ENCODE results near the gene HAAO.

The HAAO gene

GRCh38 chr2:42777883-42778805 is 14.2 kb downstream of the HAAO start:
- peaks cover 29% of the 10 kb centered on the region for H3K9me3 ChIP-seq (ENCODE audit: control insufficient read depth, insufficient read depth, low read length)
- no peak overlapping the region for H3K9ac ChIP-seq (ENCODE audit: low read depth, low read length)
- no peak overlapping the region for H3K27ac ChIP-seq (ENCODE audit: low read depth, low read length)
- no peak overlapping the region for H3K4me3 ChIP-seq (ENCODE audit: low read depth, low read length)
- no peaks in the 10 kb centered on the region for H3K27me3 ChIP-seq (ENCODE audit: control insufficient read depth, insufficient read depth, low read length)
- H3K4me1 ChIP-seq (ENCODE audit: control insufficient read depth, insufficient read depth, low read length) = peaks cover 14% of the 10 kb centered on the region
- H3K36me3 ChIP-seq (ENCODE audit: control insufficient read depth, insufficient read depth, low read length) = no peaks in the 10 kb centered on the region

DNA sequence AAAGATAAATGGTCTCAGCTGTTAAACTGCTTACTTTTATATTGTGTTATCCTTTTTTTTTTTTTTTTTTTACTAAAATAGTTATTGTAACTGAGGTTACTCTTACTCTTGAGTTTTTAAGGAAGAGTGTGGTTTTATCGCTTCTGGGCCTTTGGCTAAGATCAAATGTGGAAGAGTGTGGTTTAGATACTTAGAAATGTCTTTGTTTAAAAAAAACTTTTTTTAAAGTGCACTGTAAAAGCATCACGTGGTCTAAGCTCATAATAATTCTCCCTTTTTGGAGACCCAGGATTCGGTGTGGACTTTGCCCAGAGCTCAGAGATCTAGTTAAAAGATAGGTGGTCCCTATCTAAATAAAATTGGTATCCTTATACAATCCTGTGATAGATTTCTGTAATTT is 16.6 kb downstream of the HAAO start:
- Histone ChIP-seq H3K4me1 (ENCODE audit: control insufficient read depth, insufficient read depth, low read length) (peaks cover 20% of the 10 kb centered on the region), H3K9ac (ENCODE audit: low read depth, low read length) (no peak overlapping the region), H3K4me3 (ENCODE audit: low read depth, low read length) (no peak overlapping the region), H3K36me3 (ENCODE audit: control insufficient read depth, insufficient read depth, low read length) (no peaks in the 10 kb centered on the region), H3K27ac (ENCODE audit: low read depth, low read length) (no peak overlapping the region), H3K9me3 (ENCODE audit: control insufficient read depth, insufficient read depth, low read length) (peaks cover 23% of the 10 kb centered on the region), H3K27me3 (ENCODE audit: control insufficient read depth, insufficient read depth, low read length) (no peaks in the 10 kb centered on the region)

DNA sequence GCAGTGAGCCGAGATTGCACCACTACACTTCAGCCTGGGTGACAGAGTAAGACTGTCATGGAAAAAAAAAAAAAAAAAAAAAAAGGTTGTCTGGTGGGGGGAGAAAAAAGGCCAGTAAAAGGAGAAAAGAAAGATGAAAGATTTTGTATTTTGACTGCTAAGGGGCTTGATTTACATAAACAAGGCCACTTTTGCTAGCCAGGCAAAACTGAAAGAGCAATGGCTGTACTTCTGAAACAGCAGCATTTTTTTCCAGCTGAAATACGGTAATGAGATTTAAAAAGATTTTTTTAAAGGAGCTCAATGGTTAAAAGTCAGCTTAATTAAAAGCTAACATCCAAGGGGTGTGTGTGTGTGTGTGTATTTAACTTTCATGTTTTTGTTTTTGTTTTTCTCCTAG is 17.2 kb downstream of the HAAO start:
- H3K9ac ChIP-seq (ENCODE audit: low read depth, low read length) = no peak overlapping the region
- no peak overlapping the region for H3K4me3 ChIP-seq (ENCODE audit: low read depth, low read length)
- no peaks in the 10 kb centered on the region for H3K36me3 ChIP-seq (ENCODE audit: control insufficient read depth, insufficient read depth, low read length)
- no peak overlapping the region for H3K27ac ChIP-seq (ENCODE audit: low read depth, low read length)
- H3K4me1 ChIP-seq (ENCODE audit: control insufficient read depth, insufficient read depth, low read length) = peaks cover 20% of the 10 kb centered on the region
- H3K9me3 ChIP-seq (ENCODE audit: control insufficient read depth, insufficient read depth, low read length) = peaks cover 19% of the 10 kb centered on the region
- H3K27me3 ChIP-seq (ENCODE audit: control insufficient read depth, insufficient read depth, low read length) = no peaks in the 10 kb centered on the region

DNA sequence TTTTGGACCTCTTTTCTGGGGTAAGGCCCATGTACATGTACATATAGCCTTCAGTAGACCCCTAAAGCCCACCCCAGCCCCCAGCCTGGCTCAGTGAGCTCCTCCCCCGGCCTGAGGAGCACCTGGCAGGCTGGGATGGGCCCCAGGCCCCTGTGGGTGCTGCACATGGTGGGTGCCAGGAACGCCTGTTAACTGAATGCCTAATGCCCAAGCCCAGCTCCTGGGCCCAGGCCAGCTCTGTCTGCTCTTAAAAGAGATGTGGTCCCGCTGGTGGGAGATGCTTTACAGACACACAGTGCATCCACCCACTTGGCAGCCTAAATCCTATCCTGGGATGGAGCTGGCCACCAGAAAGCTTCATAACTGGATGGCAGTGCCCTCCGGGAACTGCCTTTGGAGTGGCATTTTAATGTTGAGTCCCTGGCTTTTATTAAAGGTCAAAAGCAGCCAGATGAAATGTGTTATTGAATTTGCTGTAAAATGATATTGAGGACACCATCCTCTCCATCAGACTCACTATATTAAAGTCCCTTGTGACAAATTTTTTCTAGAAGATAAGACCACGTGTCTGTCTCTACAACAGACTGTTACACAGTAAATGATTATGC is 20.7 kb downstream of the HAAO start:
- Histone ChIP-seq H3K27ac (ENCODE audit: low read depth, low read length) (no peak overlapping the region), H3K9ac (ENCODE audit: low read depth, low read length) (no peak overlapping the region), H3K36me3 (ENCODE audit: control insufficient read depth, insufficient read depth, low read length) (no peaks in the 10 kb centered on the region), H3K9me3 (ENCODE audit: control insufficient read depth, insufficient read depth, low read length) (0 out of 2 replicates have a peak, but pooled peaks cover under 1% of the 10 kb centered on the region), H3K27me3 (ENCODE audit: control insufficient read depth, insufficient read depth, low read length) (no peaks in the 10 kb centered on the region), H3K4me1 (ENCODE audit: control insufficient read depth, insufficient read depth, low read length) (peaks cover 20% of the 10 kb centered on the region), H3K4me3 (ENCODE audit: low read depth, low read length) (no peak overlapping the region)

- H3K4me1 ChIP-seq (ENCODE audit: control insufficient read depth, insufficient read depth, low read length) = peaks cover 20% of the 10 kb centered on the region
- no peak overlapping the region for H3K27ac ChIP-seq (ENCODE audit: low read depth, low read length)
- H3K4me3 ChIP-seq (ENCODE audit: low read depth, low read length) = no peak overlapping the region
- no peaks in the 10 kb centered on the region for H3K27me3 ChIP-seq (ENCODE audit: control insufficient read depth, insufficient read depth, low read length)
- no peaks in the 10 kb centered on the region for H3K36me3 ChIP-seq (ENCODE audit: control insufficient read depth, insufficient read depth, low read length)
- H3K9me3 ChIP-seq (ENCODE audit: control insufficient read depth, insufficient read depth, low read length) = no peaks in the 10 kb centered on the region
- no peak overlapping the region for H3K9ac ChIP-seq (ENCODE audit: low read depth, low read length)
These were observed 21.9 kb downstream of the HAAO start for GRCh38 chr2:42770288-42771131.

DNA sequence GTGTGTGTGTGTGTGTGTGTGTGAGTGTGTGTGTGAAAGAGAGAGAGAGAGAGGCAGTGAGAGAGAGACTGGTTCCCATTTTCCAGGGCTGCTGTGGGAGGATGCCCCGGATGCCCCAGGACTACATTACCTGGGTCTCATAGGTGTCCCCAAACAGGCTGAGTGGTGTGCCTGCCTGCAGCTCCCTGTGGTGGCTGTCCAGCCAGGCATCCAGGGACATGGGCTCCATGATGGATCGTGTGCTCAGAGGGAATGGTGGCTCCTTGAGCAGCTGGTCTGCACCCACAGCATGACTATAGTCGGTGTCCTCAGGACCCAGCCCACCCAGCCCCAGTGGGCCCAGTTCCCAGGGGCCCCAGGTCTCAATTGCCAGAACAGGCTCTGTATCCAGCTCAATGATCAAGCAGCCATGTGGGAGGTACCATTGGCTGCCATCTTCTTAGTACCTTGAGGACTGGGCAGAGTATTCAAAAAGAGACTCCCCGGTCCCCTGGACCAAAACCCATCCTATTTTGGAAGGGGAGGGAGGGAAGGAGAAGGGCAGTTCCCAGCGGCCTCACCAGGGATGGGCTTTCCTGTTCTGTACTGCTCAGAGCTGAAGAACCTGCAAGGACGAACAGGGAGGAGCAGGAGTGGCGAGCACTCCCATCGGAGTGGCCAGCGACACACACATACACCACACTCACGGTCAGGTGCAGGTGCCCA is 22.6 kb downstream of the HAAO start:
- Histone ChIP-seq H3K36me3 (ENCODE audit: control insufficient read depth, insufficient read depth, low read length) (no peaks in the 10 kb centered on the region), H3K9me3 (ENCODE audit: control insufficient read depth, insufficient read depth, low read length) (no peaks in the 10 kb centered on the region), H3K4me3 (ENCODE audit: low read depth, low read length) (no peak overlapping the region), H3K9ac (ENCODE audit: low read depth, low read length) (no peak overlapping the region), H3K4me1 (ENCODE audit: control insufficient read depth, insufficient read depth, low read length) (peaks cover 20% of the 10 kb centered on the region), H3K27me3 (ENCODE audit: control insufficient read depth, insufficient read depth, low read length) (no peaks in the 10 kb centered on the region), H3K27ac (ENCODE audit: low read depth, low read length) (no peak overlapping the region)

GRCh38 chr2:42768706-42769256 is 23.6 kb downstream of the HAAO start:
- no peaks in the 10 kb centered on the region for H3K9me3 ChIP-seq (ENCODE audit: control insufficient read depth, insufficient read depth, low read length)
- no peaks in the 10 kb centered on the region for H3K27me3 ChIP-seq (ENCODE audit: control insufficient read depth, insufficient read depth, low read length)
- no peak overlapping the region for H3K27ac ChIP-seq (ENCODE audit: low read depth, low read length)
- peaks cover 11% of the 10 kb centered on the region for H3K4me1 ChIP-seq (ENCODE audit: control insufficient read depth, insufficient read depth, low read length)
- no peaks in the 10 kb centered on the region for H3K36me3 ChIP-seq (ENCODE audit: control insufficient read depth, insufficient read depth, low read length)
- no peak overlapping the region for H3K9ac ChIP-seq (ENCODE audit: low read depth, low read length)
- no peak overlapping the region for H3K4me3 ChIP-seq (ENCODE audit: low read depth, low read length)

GRCh38 chr2:42767899-42768705 is 24.3 kb downstream of the HAAO start:
- Histone ChIP-seq H3K9me3 (ENCODE audit: control insufficient read depth, insufficient read depth, low read length) (no peaks in the 10 kb centered on the region), H3K4me1 (ENCODE audit: control insufficient read depth, insufficient read depth, low read length) (peaks cover 6% of the 10 kb centered on the region; the same call in 1 of the 2 replicates), H3K27me3 (ENCODE audit: control insufficient read depth, insufficient read depth, low read length) (no peaks in the 10 kb centered on the region), H3K27ac (ENCODE audit: low read depth, low read length) (no peak overlapping the region), H3K4me3 (ENCODE audit: low read depth, low read length) (no peak overlapping the region), H3K36me3 (ENCODE audit: control insufficient read depth, insufficient read depth, low read length) (no peaks in the 10 kb centered on the region), H3K9ac (ENCODE audit: low read depth, low read length) (no peak overlapping the region)

- H3K4me1 ChIP-seq (ENCODE audit: control insufficient read depth, insufficient read depth, low read length) = no peaks in the 10 kb centered on the region
- no peaks in the 10 kb centered on the region for H3K9me3 ChIP-seq (ENCODE audit: control insufficient read depth, insufficient read depth, low read length)
These were observed 25.1 kb downstream of the HAAO start for GRCh38 chr2:42767080-42767898.

More at GRCh38 chr2:42767080-42767898, 25.1 kb downstream of the HAAO start:
- no peak overlapping the region for H3K9ac ChIP-seq (ENCODE audit: low read depth, low read length)
- H3K4me3 ChIP-seq (ENCODE audit: low read depth, low read length) = no peak overlapping the region
- H3K27ac ChIP-seq (ENCODE audit: low read depth, low read length) = no peak overlapping the region
- H3K36me3 ChIP-seq (ENCODE audit: control insufficient read depth, insufficient read depth, low read length) = no peaks in the 10 kb centered on the region
- H3K27me3 ChIP-seq (ENCODE audit: control insufficient read depth, insufficient read depth, low read length) = no peaks in the 10 kb centered on the region

All from HUES48 (cell line).